GM18508 (cell line): ENCODE data around the gene RASA1.

ENCODE experiments used
- ATAC-seq: cut with Tn5 transposase; IDR thresholded peaks from one replicate; pipeline ENCODE4 v1.9.1; 2021; ENCODE audit warnings: moderate number of reproducible peaks; ENCODE audit not compliant: insufficient read depth, unreplicated experiment

Gene RASA1

GRCh38 chr5:87434461-87434860, 166.8 kb downstream of the RASA1 start:
- no peak for ATAC-seq

- no peak for ATAC-seq
Measured at GRCh38 chr5:87435144-87435694, 167.5 kb downstream of the RASA1 start.

- no peak for ATAC-seq
Measured at GRCh38 chr5:87437724-87438123, 170.0 kb downstream of the RASA1 start.

- no peak for ATAC-seq
Measured at GRCh38 chr5:87438231-87438630, 170.5 kb downstream of the RASA1 start.
